Measurements from ENCODE around the gene TSSC4.

The TSSC4 gene

GRCh38 chr11:2368851-2369180 is 31.7 kb upstream of the TSSC4 start:
- DNase-seq (ENCODE audit: low read depth in 3 of 3, low spot score in 1 of 3) = no peak

- no peak for DNase-seq (ENCODE audit: low read depth in 3 of 3, low spot score in 1 of 3)
Observed at GRCh38 chr11:2369320-2369719, 31.2 kb upstream of the TSSC4 start.

- no peak for DNase-seq (ENCODE audit: low read depth in 3 of 3, low spot score in 1 of 3)
Observed at GRCh38 chr11:2369896-2370295, 30.7 kb upstream of the TSSC4 start.

GRCh38 chr11:2374456-2375201 is 25.9 kb upstream of the TSSC4 start:
- DNase-seq (ENCODE audit: low read depth in 3 of 3, low spot score in 1 of 3) = no peak

GRCh38 chr11:2375341-2375853 is 25.2 kb upstream of the TSSC4 start:
- DNase-seq (ENCODE audit: low read depth in 3 of 3, low spot score in 1 of 3) = no peak

GRCh38 chr11:2375964-2376551 is 24.5 kb upstream of the TSSC4 start:
- no peak for DNase-seq (ENCODE audit: low read depth in 3 of 3, low spot score in 1 of 3)

GRCh38 chr11:2376751-2377451 is 23.6 kb upstream of the TSSC4 start, which contains the start of gene CD81:
CD81 (plus strand) TSS chr11:2377310; CDS start chr11:2377550, 240 bp downstream.
- peak; percentile 33 to 62 (median 58) for DNase-seq (ENCODE audit: low read depth in 3 of 3, low spot score in 1 of 3)

GRCh38 chr11:2377511-2378443 is 22.8 kb upstream of the TSSC4 start:
- peak in 2 of 3 donors; percentile 27 to 48 for DNase-seq (ENCODE audit: low read depth in 3 of 3, low spot score in 1 of 3)

- DNase-seq (ENCODE audit: low read depth in 3 of 3, low spot score in 1 of 3) = no peak
Observed at GRCh38 chr11:2378527-2379210, 21.9 kb upstream of the TSSC4 start.

GRCh38 chr11:2379466-2380174 is 20.9 kb upstream of the TSSC4 start:
- no peak for DNase-seq (ENCODE audit: low read depth in 3 of 3, low spot score in 1 of 3)

- DNase-seq (ENCODE audit: low read depth in 3 of 3, low spot score in 1 of 3) = no peak
Observed at GRCh38 chr11:2380396-2380795, 20.2 kb upstream of the TSSC4 start.

GRCh38 chr11:2380807-2381350 is 19.7 kb upstream of the TSSC4 start:
- DNase-seq (ENCODE audit: low read depth in 3 of 3, low spot score in 1 of 3) = no peak

- DNase-seq (ENCODE audit: low read depth in 3 of 3, low spot score in 1 of 3) = no peak
Observed at GRCh38 chr11:2381494-2382128, 18.9 kb upstream of the TSSC4 start.

GRCh38 chr11:2382129-2382517 is 18.4 kb upstream of the TSSC4 start:
- no peak for DNase-seq (ENCODE audit: low read depth in 3 of 3, low spot score in 1 of 3)

- DNase-seq (ENCODE audit: low read depth in 3 of 3, low spot score in 1 of 3) = no peak
Observed at GRCh38 chr11:2382936-2383851, 17.4 kb upstream of the TSSC4 start.

GRCh38 chr11:2383852-2384804 is 16.4 kb upstream of the TSSC4 start:
- DNase-seq (ENCODE audit: low read depth in 3 of 3, low spot score in 1 of 3) = no peak
